ENCODE measurements around the gene RPA1.

GRCh38 chr17:1802429-1802828 is 27.4 kb upstream of the RPA1 start:
- TF ChIP-seq, protein P1, sequence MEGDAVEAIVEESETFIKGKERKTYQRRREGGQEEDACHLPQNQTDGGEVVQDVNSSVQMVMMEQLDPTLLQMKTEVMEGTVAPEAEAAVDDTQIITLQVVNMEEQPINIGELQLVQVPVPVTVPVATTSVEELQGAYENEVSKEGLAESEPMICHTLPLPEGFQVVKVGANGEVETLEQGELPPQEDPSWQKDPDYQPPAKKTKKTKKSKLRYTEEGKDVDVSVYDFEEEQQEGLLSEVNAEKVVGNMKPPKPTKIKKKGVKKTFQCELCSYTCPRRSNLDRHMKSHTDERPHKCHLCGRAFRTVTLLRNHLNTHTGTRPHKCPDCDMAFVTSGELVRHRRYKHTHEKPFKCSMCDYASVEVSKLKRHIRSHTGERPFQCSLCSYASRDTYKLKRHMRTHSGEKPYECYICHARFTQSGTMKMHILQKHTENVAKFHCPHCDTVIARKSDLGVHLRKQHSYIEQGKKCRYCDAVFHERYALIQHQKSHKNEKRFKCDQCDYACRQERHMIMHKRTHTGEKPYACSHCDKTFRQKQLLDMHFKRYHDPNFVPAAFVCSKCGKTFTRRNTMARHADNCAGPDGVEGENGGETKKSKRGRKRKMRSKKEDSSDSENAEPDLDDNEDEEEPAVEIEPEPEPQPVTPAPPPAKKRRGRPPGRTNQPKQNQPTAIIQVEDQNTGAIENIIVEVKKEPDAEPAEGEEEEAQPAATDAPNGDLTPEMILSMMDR (IDR thresholded peaks at IDR 0.05; ENCODE audit: insufficient read depth, low read length, poor library complexity, severe bottlenecking), result no peak
- TF ChIP-seq EZH2phosphoT487 (conservative IDR thresholded peaks at IDR 0.05; ENCODE audit: low read length), result no peak

Measured in SU-DHL-6 (cell line).